ENCODE measurements around the gene CRIP2. TPM values are rescaled to one million over a fixed set of nuclear protein-coding genes. Genes with fewer than 3 reads are reported as not detected.

The CRIP2 gene
- total and polyA plus RNA-seq, 12 donors = 5.9 to 193 (median 56.4) TPM

- Histone ChIP-seq H3K27ac (peak overlapping the region in 2 of 5 donors; percentile 53 to 75), H3K36me3 (replicated peaks in 1 of 2) (peaks cover 0 to 19% of the 10 kb centered on the region in 2 donors), H3K9me3 (replicated peaks in 1 of 3) (no peaks in the 10 kb centered on the region), H3K4me1 (replicated peaks in 1 of 2) (peaks cover 6 to 47% of the 10 kb centered on the region in 2 donors), H3K4me3 (no peak overlapping the region), H3K27me3 (no peaks in the 10 kb centered on the region)
- no peak for DNase-seq
- TF ChIP-seq CTCF (IDR thresholded peaks at IDR 0.05) (no peak), POLR2A (IDR thresholded peaks at IDR 0.05) (no peak)
- intact Hi-C loops (cut with DNase I) = no loop called here
- WGBS, 4 donors = 83 to 87% (median 85%) methylated on average over 29 to 34 of the region's 34 CpGs
These were observed 4.0 kb upstream of the CRIP2 start for GRCh38 chr14:105470350-105471296.

GRCh38 chr14:105471297-105471821 is 3.3 kb upstream of the CRIP2 start:
- no peaks in the 10 kb centered on the region for H3K9me3 ChIP-seq (replicated peaks in 1 of 3)
- intact Hi-C loops (cut with DNase I) = no loop called here
- TF ChIP-seq POLR2A (IDR thresholded peaks at IDR 0.05) (no peak), CTCF (IDR thresholded peaks at IDR 0.05) (no peak)
- H3K27me3 ChIP-seq = no peaks in the 10 kb centered on the region
- WGBS, 4 donors = 34 to 58% (median 50%) methylated on average over 11 to 19 of the region's 19 CpGs; no CpG with 5 or more reads in 1 of the 4 donors
- peak overlapping the region in 2 of 5 donors; percentile 53 to 75 for H3K27ac ChIP-seq
- H3K36me3 ChIP-seq (replicated peaks in 1 of 2) = peaks cover 0 to 16% of the 10 kb centered on the region in 2 donors
- H3K4me1 ChIP-seq (replicated peaks in 1 of 2) = peaks cover 6 to 50% of the 10 kb centered on the region in 2 donors
- H3K4me3 ChIP-seq = no peak overlapping the region
- no peak for DNase-seq

- intact Hi-C loops (cut with DNase I) = no loop called here
These were observed 2.7 kb upstream of the CRIP2 start for GRCh38 chr14:105471823-105472485.

More at GRCh38 chr14:105471823-105472485, 2.7 kb upstream of the CRIP2 start:
- Histone ChIP-seq H3K27me3 (no peaks in the 10 kb centered on the region), H3K4me1 (replicated peaks in 1 of 2) (peaks cover 6 to 55% of the 10 kb centered on the region in 2 donors), H3K27ac (peak overlapping the region in 2 of 5 donors; percentile 53 to 75), H3K4me3 (no peak overlapping the region), H3K9me3 (replicated peaks in 1 of 3) (no peaks in the 10 kb centered on the region), H3K36me3 (replicated peaks in 1 of 2) (peaks cover 0 to 11% of the 10 kb centered on the region in 2 donors)
- no peak for DNase-seq
- no peak for TF ChIP-seq CTCF (IDR thresholded peaks at IDR 0.05)
- no peak for TF ChIP-seq POLR2A (IDR thresholded peaks at IDR 0.05)
- 51 to 70% (median 53%) methylated on average over 5 to 8 of the region's 8 CpGs; no CpG with 5 or more reads in 1 of the 4 donors for WGBS, 4 donors
